Myocyte (in vitro differentiated cells): ENCODE results near the gene TTC38. TPM values are rescaled to one million over a fixed set of nuclear protein-coding genes. Genes with fewer than 3 reads are reported as not detected.
A peak's percentile ranks its signal among the peaks of the same experiment; 100 is the strongest.
"Not testable (repeated sequence)": the region's sequence is repeated elsewhere in the genome, so short reads cannot be mapped to it uniquely, and the experiment has no call there.

ENCODE experiments used
- DNase-seq: peaks from one replicate; pipeline ENCODE4 v3.0.0-alpha.2; 2012; ENCODE audit warnings: low read depth
- total RNA-seq: library from RNA; depleted of rRNA; stranded (reverse); fragments of >200 nt; gene quantifications from 2 replicates; pipeline ENCODE4 v1.2.3, GENCODE V29; 2014

TTC38 gene
- total RNA-seq, 1 donor from 2014 or later = 38.9 TPM

GRCh38 chr22:46295277-46295971, 27.6 kb downstream of the TTC38 start:
- DNase-seq = no peak

DNA sequence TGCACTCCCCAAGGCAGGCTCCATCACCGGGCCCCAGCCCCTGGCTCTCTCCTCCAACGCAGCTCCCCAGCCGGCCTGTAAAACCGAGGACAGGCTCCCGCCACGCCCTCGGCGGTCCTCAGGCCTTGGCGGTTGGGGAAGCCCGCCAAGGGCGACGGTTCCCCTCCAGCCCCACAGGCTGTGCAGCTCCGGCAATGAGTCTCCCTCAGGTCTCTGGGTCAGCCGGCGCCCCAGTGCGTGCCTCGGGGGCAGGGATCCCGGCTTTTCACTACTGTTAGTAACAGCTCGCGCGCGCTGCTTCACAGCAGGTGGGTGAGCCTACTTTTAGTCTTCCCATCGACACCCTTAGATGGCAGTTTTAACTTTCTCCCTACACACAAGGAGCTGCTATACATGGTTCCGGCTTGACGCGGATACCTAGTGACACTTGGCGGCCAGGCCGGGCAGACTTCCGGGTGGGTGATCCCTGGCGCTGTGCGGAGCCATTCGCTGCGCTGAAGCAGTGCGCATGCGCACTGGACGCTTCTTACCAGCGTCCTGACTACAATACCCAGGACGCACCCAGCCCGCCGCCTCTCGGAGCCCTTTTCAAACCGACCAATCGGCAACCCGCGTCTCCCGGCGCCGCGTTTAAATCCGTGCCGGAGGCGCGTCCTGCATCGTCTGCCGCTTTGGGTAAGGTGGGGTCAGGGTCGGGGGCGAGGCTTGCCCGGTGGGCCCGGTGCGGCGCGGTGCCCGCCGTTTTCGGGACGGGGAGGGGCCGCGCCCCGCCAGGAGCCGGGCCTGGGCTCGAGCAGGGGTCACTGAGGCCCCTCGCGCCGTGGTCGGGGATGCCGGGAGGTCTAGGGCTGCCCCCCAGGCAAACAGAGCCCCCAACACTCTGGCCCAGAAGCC, 28.7 kb downstream of the TTC38 start, which contains the start of gene GTSE1:
Gene GTSE1 (plus strand): TSS at position 614 of the 894 bp plus-strand sequence. CDS start 531 bp downstream, outside the sequence.
- peak; percentile 98 for DNase-seq

DNA sequence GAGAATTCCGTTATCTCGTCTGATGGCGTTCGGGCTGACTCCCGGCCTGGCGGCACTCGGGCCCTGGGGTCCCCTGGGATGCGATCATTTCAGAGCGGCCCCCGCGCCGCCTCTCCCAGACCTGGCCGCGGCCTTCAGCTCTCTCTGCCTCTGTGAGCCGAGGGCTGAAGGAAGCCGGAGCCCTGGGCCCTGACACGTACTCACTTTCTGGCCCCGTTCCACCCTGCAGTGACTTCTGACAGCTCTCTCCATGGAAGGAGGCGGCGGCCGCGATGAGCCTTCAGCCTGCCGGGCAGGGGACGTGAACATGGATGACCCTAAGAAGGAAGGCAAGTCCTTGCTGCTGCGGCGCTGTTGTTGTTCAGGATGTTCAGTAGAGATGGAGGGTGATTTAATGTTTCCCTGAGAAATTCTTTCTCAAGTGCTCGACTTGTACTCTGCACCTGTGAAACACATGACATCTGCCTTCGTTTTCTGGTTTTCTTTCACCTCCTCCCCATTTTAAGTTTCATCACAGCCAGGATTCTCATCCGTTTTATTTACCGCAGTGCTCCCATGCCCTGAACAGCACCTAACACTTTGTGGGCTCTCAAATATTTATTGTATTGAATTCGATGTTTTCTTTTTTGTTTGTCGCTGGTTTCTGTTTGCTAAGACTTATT, 29.5 kb downstream of the TTC38 start:
- DNase-seq = peak; percentile 27

- DNase-seq = no peak
These were observed 31.3 kb downstream of the TTC38 start for GRCh38 chr22:46299101-46299500.

GRCh38 chr22:46300491-46300890, 32.7 kb downstream of the TTC38 start:
- no peak for DNase-seq

GRCh38 chr22:46303347-46303965, 35.6 kb downstream of the TTC38 start:
- DNase-seq = peak; percentile 29

DNA sequence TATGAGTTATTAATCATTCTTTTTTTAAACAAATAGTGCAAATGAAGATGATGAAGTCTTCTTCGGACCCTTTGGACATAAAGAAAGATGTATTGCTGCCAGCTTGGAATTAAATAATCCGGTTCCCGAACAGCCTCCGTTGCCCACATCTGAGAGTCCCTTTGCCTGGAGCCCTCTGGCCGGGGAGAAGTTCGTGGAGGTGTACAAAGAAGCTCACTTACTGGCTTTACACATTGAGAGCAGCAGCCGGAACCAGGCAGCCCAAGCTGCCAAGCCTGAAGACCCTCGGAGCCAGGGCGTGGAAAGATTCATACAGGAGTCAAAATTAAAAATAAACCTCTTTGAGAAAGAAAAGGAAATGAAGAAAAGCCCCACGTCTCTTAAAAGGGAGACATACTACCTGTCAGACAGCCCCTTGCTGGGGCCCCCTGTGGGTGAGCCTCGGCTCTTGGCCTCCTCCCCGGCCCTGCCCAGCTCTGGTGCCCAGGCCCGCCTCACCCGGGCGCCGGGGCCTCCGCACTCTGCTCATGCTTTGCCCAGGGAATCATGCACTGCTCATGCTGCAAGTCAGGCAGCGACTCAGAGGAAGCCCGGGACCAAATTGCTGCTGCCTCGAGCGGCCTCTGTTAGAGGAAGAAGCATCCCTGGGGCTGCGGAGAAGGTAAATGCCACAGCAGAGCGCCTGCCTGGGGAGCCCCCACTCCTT, 40.6 kb downstream of the TTC38 start:
- no peak for DNase-seq

DNA sequence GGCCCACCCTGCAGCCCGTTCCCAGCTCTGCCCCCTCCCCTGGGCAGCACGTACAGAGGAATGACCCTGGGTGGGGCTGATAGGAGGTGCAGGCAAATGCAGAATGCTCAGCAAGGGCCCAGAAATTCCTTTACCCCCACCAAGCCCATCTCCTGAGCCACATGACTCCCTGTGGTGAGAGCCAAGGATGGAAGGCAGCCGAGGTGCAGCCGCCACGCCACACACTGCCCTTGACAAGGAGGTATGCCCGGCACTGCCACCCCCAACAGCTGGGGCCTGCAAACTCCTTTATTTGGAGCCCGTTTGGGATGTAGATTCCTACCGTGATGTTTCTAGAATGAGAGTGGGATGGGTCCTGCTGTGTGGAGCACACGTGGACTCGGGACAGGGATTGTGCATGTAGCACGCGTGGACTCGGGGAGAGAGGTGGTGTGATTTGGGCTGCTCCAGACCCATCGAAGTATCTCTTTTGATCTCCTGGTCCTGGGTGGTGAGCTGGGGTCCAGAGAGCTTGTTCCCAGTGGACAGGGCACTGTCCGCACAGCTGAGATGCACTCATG, 41.8 kb downstream of the TTC38 start:
- DNase-seq = no peak

- DNase-seq = no peak
These were observed 44.2 kb downstream of the TTC38 start for GRCh38 chr22:46312056-46312455.

GRCh38 chr22:46312848-46313247, 45.0 kb downstream of the TTC38 start:
- not testable (repeated sequence) for DNase-seq

DNA sequence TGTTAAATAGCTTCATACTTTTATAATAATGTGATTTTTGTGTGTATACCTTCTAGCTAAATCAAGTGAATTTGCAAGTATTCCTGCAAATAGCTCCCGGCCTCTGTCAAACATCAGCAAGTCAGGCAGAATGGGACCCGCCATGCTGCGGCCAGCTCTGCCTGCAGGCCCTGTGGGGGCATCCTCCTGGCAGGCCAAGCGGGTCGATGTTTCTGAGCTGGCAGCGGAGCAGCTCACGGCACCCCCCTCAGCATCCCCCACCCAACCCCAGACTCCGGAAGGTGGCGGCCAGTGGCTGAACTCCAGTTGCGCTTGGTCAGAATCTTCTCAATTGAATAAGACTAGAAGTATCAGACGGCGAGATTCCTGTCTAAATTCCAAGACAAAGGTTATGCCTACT, 48.2 kb downstream of the TTC38 start:
- DNase-seq = no peak

DNA sequence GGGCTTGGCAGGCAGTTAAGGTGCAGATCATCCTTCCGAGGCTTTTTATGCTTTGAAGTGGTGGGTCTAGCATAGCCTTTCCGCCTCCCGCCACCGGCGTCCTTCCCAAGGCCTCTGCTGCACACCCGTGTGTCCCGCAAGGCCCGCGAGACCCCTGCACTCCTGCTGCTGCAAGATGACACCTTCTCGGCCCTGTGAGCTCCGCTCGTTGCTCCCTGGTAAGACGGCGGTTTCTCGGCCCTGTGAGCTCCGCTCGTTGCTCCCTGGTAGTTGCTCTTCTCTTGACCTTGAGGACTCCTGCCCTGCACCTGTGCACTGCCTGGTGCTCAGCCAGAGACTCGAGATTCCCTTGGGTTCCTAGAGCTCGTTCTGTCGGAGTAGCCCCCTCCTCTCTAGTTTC, 49.8 kb downstream of the TTC38 start:
- DNase-seq = no peak

DNA sequence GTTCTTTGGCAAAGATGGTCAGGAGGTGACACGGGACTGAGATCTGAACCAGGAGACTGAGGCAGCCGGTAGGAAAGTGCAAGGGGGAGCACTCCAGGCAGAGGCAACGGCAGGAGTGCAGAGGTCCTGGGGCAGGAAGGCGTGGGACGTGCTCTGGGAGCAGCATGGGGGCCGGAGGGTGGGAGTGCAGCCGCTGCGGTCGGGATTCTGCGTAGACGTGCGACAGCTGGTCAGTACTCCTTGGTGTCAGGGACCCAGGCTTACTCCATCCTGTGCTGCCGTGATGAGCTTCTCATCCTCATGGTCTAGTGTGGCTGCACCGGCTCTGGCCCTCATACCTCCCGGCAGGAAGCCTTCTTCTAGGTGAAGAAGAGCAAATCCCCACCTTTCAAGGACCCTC, 50.8 kb downstream of the TTC38 start:
- no peak for DNase-seq

DNA sequence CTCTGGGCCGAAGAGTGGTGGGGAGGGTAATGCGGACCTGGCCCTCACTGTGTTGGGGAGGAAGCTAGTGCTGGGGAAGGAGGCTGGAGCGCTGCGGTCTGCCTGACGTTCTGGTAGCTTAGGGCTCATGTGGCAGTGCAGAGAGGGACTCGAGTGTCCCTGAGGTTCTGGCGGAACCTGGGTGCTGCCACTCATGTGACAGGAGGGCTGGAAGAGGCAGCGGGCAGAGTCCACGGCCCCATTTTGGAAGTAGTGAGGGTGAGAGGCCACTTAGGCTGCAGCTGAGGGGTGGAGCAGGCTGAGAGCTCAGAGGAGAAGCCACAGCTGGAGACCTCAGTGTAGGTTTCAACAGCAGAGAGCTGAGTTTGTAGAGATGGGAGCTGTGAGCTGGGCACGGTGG, 51.5 kb downstream of the TTC38 start:
- DNase-seq = no peak

GRCh38 chr22:46320166-46320710, 52.4 kb downstream of the TTC38 start:
- DNase-seq = no peak

DNA sequence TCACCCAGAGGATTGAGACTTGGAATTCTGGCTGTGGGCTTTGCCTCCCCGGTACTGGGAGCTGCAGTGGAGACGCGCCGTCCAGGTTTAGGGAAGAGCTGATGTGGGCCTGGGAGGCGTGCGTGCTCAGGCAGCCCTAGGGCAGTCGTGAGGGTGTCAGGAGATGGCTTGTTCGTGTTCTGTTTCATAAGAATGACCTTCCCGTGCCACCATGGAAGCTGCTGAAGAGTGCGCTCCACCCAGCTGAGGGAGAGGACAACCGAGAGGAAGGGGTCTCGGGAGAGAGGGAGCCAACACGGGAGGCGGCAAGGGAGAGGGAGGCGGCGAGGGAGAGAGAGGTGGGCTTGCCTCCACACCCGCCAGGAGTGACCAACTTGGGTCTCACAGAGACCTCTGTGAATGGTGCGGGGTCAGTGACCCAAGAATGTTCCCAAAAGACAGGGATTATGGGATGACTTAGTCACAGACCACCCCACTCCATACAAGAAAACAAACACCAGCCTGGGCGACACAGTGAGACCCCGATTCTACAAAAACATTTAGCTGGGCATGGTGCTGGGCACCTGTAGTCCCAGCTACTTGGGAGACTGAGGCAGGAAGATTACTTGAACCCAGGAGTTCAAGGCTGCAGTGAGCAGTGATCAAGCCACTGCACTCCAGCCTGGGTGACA, 53.0 kb downstream of the TTC38 start:
- DNase-seq = no peak

- no peak for DNase-seq
These were observed 54.9 kb downstream of the TTC38 start for GRCh38 chr22:46322711-46323110.

DNA sequence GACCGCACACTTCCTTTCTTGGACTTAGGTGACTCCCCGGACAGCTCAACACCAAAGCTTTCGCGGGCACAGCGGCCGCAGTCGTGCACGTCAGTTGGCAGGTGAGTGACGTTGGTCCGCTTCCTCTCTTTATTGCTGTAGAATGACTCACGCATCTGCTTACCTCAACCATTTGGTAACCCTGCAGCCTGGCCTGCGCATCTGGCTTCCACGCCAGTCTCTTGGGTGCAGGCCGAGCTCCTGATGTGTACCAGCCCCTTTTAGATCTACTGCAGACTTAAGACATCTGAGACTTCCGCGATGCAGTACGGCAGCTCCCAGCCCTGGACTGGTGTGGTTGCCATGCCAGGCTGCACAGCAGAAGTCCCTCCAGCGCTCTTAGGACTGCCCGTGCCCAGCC, 55.4 kb downstream of the TTC38 start:
- DNase-seq = no peak

- DNase-seq = no peak
These were observed 58.4 kb downstream of the TTC38 start for GRCh38 chr22:46326066-46326680.
